SK-N-SH treated with all-trans-retinoic acid at 6 μM for 48 hours (cell line): Measurements from ENCODE around the gene RRM2.

Source experiments
- ATAC-seq: fragments of 200-7000 bp; cut with Tn5 transposase; 3 replicates; pipeline ENCODE4 v1.9.1; 2020; ENCODE audit warnings: mild to moderate bottlenecking, moderate library complexity
- ARNTL ChIP-seq: fragments of 450-650 bp; formaldehyde crosslinking; IDR thresholded peaks from 2 replicates; pipeline ENCODE4 v1.5.0; 2020; ENCODE audit warnings: low read depth, mild to moderate bottlenecking, moderate library complexity, borderline replicate concordance
- BACH2 ChIP-seq: fragments of 250-450 bp; sonication (Bioruptor Pico); IDR thresholded peaks from 2 replicates; pipeline ENCODE4 v1.9.0; 2021; ENCODE audit warnings: mild to moderate bottlenecking, borderline replicate concordance
- CSDC2 ChIP-seq: fragments of 250-450 bp; sonication (Bioruptor Pico); IDR thresholded peaks from 2 replicates; pipeline ENCODE4 v1.5.0; 2020; ENCODE audit warnings: mild to moderate bottlenecking, moderate library complexity
- ESRRG ChIP-seq: fragments of 250-450 bp; sonication (Bioruptor Pico); IDR thresholded peaks from 2 replicates; pipeline ENCODE4 v1.6.1; 2021; ENCODE audit warnings: mild to moderate bottlenecking
- GLIS3 ChIP-seq: fragments of 250-450 bp; sonication (Bioruptor Pico); IDR thresholded peaks from 2 replicates; pipeline ENCODE4 v1.5.0; 2020; ENCODE audit warnings: mild to moderate bottlenecking, moderate library complexity
- ISL1 ChIP-seq: fragments of 250-450 bp; sonication (Bioruptor Pico); IDR thresholded peaks from 2 replicates; pipeline ENCODE4 v2.1.2; 2022; ENCODE audit warnings: mild to moderate bottlenecking, moderate library complexity
- OSR1 ChIP-seq: fragments of 250-450 bp; sonication (Bioruptor Pico); IDR thresholded peaks from 2 replicates; pipeline ENCODE4 v1.8.0; 2022; ENCODE audit warnings: moderate library complexity, mild to moderate bottlenecking, inconsistent platforms
- PPARA ChIP-seq: fragments of 250-450 bp; sonication (Bioruptor Pico); IDR thresholded peaks from 2 replicates; pipeline ENCODE4 v1.5.0; 2020; ENCODE audit warnings: mild to moderate bottlenecking, borderline replicate concordance
- RARB ChIP-seq: fragments of 250-450 bp; sonication (Bioruptor Pico); IDR thresholded peaks from 2 replicates; pipeline ENCODE4 v1.8.0; 2021; ENCODE audit warnings: mild to moderate bottlenecking, moderate library complexity
- TCF4 ChIP-seq: fragments of 250-450 bp; sonication (Bioruptor Pico); IDR thresholded peaks from 2 replicates; pipeline ENCODE4 v1.8.0; 2021; ENCODE audit warnings: mild to moderate bottlenecking, moderate library complexity, borderline replicate concordance
- TOX ChIP-seq: fragments of 250-450 bp; sonication (Bioruptor Pico); IDR thresholded peaks from 2 replicates; pipeline ENCODE4 v1.8.0; 2021; ENCODE audit warnings: mild to moderate bottlenecking, moderate library complexity, borderline replicate concordance
- ZNF565 ChIP-seq: fragments of 450-650 bp; formaldehyde crosslinking; conservative IDR thresholded peaks from 2 replicates; pipeline ENCODE4 v1.5.0; 2020; ENCODE audit warnings: low read depth, mild to moderate bottlenecking, moderate library complexity
- ZNF70 ChIP-seq: fragments of 450-650 bp; formaldehyde crosslinking; IDR thresholded peaks from 2 replicates; pipeline ENCODE4 v1.5.0; 2020; ENCODE audit warnings: mild to moderate bottlenecking, moderate library complexity
- ZNF8 ChIP-seq: fragments of 450-650 bp; formaldehyde crosslinking; IDR thresholded peaks from 2 replicates; pipeline ENCODE4 v1.5.0; 2020; ENCODE audit warnings: mild to moderate bottlenecking, moderate library complexity
- TF ChIP-seq, protein P1 (sequence below): fragments of 250-450 bp; sonication (Bioruptor Pico); IDR thresholded peaks from 2 replicates; pipeline ENCODE4 v1.5.1; 2021; ENCODE audit warnings: mild to moderate bottlenecking, moderate library complexity
- TF ChIP-seq, protein P2 (sequence below): fragments of 250-450 bp; sonication (Bioruptor Pico); IDR thresholded peaks from 2 replicates; pipeline ENCODE4 v1.8.0; 2021; ENCODE audit warnings: low read depth, mild to moderate bottlenecking, moderate library complexity, borderline replicate concordance
- TF ChIP-seq, protein P3 (sequence below): fragments of 250-450 bp; sonication (Bioruptor Pico); IDR thresholded peaks from 2 replicates; pipeline ENCODE4 v1.8.0; 2020; ENCODE audit warnings: mild to moderate bottlenecking, moderate library complexity, borderline replicate concordance
- TF ChIP-seq, protein P4 (sequence below): fragments of 250-450 bp; sonication (Bioruptor Pico); IDR thresholded peaks from 2 replicates; pipeline ENCODE4 v1.5.0; 2020; ENCODE audit warnings: mild to moderate bottlenecking, moderate library complexity

RRM2 gene

DNA sequence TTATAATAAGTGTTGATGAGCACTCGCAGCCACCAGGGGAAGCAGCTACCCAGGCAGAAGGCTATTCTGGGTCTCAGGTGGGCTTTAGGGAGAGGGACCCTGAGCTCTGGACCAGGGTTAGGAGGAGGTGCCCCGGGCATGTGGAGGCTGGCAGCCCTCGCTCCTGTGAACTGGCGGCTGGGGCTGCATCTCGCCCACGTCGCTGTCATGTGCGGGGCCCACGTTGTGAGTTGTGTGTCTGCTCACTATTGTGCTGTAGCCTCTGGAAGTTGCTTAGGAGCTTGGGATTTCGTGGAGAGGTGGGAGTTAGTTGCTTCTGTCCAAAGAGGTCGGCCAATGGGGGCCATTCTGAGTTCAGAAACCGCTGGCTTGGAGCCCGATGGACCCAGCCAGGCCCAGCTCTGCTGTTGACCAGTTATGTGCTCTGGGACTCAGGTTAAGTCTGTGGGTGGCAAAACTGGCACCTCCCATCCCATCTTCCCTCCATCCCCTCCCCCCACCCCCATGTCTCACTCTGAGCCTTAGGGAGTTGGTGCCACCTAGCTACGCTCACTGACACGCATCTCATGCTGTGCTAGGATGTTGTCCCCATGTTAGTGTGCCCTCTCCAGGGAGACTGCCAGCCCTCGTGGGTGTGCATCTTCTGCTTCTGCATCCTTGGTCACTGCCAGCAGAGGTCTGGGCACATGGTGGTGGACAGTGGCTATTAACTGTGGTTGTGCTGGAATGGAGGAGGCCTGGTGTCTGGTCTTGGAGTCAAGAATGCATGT, 18.5 kb downstream of the RRM2 start:
- ATAC-seq = no peak
- TF ChIP-seq TOX (CRISPR knock-in tag) (no peak), CSDC2 (CRISPR knock-in tag) (no peak), RARB (CRISPR knock-in tag) (no peak), BACH2 (CRISPR knock-in tag) (no peak), ZNF70 (CRISPR knock-in tag) (no peak), ESRRG (CRISPR knock-in tag) (no peak), PPARA (CRISPR knock-in tag) (no peak), TCF4 (CRISPR knock-in tag) (no peak), ZNF565 (CRISPR knock-in tag) (no peak)
- TF ChIP-seq, protein P1, sequence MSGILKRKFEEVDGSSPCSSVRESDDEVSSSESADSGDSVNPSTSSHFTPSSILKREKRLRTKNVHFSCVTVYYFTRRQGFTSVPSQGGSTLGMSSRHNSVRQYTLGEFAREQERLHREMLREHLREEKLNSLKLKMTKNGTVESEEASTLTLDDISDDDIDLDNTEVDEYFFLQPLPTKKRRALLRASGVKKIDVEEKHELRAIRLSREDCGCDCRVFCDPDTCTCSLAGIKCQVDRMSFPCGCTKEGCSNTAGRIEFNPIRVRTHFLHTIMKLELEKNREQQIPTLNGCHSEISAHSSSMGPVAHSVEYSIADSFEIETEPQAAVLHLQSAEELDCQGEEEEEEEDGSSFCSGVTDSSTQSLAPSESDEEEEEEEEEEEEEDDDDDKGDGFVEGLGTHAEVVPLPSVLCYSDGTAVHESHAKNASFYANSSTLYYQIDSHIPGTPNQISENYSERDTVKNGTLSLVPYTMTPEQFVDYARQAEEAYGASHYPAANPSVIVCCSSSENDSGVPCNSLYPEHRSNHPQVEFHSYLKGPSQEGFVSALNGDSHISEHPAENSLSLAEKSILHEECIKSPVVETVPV (CRISPR knock-in tag) = no peak

DNA sequence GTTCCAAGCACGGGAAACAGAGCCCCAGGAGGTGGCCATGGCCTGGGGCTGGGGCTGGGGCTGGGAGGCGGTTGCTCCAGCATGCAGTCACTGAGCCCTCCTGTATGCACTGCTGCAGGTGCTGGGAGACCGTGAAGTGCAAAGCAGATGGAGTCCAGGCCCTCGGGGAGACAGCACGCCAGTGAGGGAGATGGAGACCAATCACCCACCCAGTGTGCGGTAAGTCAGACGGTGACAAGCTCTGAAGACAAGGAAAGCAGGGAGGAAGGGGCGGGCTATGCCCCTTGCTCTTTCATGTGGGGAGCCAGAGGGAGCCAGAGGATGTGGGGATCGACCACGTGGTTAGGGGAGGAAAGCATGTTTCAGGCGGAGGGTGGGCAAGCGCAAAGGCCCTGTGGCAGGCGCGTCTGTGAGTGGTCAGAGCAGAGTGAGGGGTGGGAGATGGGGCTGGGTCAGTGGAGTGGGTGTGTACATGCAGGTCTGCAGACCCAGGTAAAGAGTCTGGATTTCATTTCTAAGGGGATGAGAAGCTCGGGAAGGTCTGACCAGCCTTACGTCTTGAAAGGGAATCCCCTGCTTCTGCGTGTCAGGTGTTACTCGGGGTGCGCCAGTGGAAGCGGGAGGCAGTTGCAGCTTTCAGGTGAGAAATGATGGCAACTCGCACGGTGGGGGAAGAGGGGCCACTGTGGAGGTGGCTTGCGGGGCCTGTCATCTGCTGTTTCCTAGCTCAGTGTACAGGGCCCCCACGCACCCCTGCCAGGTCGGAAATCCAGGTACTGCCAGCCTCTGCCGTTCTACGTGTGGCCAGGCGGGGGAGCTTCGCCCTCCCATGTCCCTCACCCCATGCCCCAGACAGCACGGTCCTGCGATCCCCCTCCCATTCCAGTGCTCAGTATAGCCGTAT, 19.4 kb downstream of the RRM2 start:
- peak; percentile 75 for ATAC-seq

DNA sequence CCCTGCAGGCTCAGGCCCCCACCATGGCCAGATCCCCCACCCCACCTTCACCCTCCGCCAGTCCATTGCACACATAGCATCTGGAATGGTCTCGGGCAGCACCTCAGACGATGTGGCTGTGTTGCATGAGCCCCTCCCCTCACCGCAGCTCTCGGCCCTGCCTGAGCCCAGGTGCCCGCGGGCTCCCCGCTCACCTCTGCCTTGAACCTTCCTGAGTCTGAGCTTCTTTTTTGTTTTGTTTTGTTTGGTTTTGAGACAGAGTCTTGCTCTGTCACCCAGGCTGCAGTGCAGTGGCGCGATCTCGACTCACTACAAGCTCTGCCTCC, 20.1 kb downstream of the RRM2 start:
- no peak for TF ChIP-seq OSR1 (CRISPR knock-in tag)
- TF ChIP-seq, protein P2, sequence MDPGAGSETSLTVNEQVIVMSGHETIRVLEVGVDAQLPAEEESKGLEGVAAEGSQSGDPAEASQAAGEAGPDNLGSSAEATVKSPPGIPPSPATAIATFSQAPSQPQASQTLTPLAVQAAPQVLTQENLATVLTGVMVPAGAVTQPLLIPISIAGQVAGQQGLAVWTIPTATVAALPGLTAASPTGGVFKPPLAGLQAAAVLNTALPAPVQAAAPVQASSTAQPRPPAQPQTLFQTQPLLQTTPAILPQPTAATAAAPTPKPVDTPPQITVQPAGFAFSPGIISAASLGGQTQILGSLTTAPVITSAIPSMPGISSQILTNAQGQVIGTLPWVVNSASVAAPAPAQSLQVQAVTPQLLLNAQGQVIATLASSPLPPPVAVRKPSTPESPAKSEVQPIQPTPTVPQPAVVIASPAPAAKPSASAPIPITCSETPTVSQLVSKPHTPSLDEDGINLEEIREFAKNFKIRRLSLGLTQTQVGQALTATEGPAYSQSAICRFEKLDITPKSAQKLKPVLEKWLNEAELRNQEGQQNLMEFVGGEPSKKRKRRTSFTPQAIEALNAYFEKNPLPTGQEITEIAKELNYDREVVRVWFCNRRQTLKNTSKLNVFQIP (CRISPR knock-in tag) = no peak
- no peak for TF ChIP-seq TOX (CRISPR knock-in tag)
- no peak for TF ChIP-seq ARNTL
- TF ChIP-seq, protein P3, sequence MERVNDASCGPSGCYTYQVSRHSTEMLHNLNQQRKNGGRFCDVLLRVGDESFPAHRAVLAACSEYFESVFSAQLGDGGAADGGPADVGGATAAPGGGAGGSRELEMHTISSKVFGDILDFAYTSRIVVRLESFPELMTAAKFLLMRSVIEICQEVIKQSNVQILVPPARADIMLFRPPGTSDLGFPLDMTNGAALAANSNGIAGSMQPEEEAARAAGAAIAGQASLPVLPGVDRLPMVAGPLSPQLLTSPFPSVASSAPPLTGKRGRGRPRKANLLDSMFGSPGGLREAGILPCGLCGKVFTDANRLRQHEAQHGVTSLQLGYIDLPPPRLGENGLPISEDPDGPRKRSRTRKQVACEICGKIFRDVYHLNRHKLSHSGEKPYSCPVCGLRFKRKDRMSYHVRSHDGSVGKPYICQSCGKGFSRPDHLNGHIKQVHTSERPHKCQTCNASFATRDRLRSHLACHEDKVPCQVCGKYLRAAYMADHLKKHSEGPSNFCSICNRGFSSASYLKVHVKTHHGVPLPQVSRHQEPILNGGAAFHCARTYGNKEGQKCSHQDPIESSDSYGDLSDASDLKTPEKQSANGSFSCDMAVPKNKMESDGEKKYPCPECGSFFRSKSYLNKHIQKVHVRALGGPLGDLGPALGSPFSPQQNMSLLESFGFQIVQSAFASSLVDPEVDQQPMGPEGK (CRISPR knock-in tag) = no peak
- no peak for TF ChIP-seq RARB (CRISPR knock-in tag)
- TF ChIP-seq CSDC2 (CRISPR knock-in tag) = no peak
- TF ChIP-seq PPARA (CRISPR knock-in tag) = no peak
- no peak for TF ChIP-seq BACH2 (CRISPR knock-in tag)
- no peak for TF ChIP-seq ZNF8 (CRISPR knock-in tag)
- ATAC-seq = no peak

More for the DNA sequence above, 19.4 kb downstream of the RRM2 start:
- TF ChIP-seq PPARA (CRISPR knock-in tag) = no peak
- TF ChIP-seq BACH2 (CRISPR knock-in tag) = no peak
- TF ChIP-seq ZNF565 (CRISPR knock-in tag) = no peak
- TF ChIP-seq CSDC2 (CRISPR knock-in tag) = no peak
- TF ChIP-seq ARNTL = no peak
- TF ChIP-seq ISL1 (CRISPR knock-in tag) = no peak
- TF ChIP-seq, protein P1 (CRISPR knock-in tag) = no peak
- TF ChIP-seq OSR1 (CRISPR knock-in tag) = no peak
- TF ChIP-seq GLIS3 (CRISPR knock-in tag) = no peak
- no peak for TF ChIP-seq ESRRG (CRISPR knock-in tag)
- TF ChIP-seq ZNF8 (CRISPR knock-in tag) = no peak
- TF ChIP-seq, protein P4, sequence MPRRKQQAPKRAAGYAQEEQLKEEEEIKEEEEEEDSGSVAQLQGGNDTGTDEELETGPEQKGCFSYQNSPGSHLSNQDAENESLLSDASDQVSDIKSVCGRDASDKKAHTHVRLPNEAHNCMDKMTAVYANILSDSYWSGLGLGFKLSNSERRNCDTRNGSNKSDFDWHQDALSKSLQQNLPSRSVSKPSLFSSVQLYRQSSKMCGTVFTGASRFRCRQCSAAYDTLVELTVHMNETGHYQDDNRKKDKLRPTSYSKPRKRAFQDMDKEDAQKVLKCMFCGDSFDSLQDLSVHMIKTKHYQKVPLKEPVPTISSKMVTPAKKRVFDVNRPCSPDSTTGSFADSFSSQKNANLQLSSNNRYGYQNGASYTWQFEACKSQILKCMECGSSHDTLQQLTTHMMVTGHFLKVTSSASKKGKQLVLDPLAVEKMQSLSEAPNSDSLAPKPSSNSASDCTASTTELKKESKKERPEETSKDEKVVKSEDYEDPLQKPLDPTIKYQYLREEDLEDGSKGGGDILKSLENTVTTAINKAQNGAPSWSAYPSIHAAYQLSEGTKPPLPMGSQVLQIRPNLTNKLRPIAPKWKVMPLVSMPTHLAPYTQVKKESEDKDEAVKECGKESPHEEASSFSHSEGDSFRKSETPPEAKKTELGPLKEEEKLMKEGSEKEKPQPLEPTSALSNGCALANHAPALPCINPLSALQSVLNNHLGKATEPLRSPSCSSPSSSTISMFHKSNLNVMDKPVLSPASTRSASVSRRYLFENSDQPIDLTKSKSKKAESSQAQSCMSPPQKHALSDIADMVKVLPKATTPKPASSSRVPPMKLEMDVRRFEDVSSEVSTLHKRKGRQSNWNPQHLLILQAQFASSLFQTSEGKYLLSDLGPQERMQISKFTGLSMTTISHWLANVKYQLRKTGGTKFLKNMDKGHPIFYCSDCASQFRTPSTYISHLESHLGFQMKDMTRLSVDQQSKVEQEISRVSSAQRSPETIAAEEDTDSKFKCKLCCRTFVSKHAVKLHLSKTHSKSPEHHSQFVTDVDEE (CRISPR knock-in tag) = no peak
- TF ChIP-seq ZNF70 (CRISPR knock-in tag) = no peak
